GM19463 (cell line): ENCODE data around the gene CXCR4.
A peak's percentile ranks its signal among the peaks of the same experiment; 100 is the strongest.

ENCODE experiments used
- ATAC-seq: cut with Tn5 transposase; IDR thresholded peaks from one replicate; pipeline ENCODE4 v1.9.1; 2021; ENCODE audit warnings: mild to moderate bottlenecking, moderate library complexity; ENCODE audit not compliant: unreplicated experiment

The CXCR4 gene

GRCh38 chr2:136131961-136132824, 14.2 kb upstream of the CXCR4 start:
- ATAC-seq = peak; percentile 68

GRCh38 chr2:136131484-136131960, 13.6 kb upstream of the CXCR4 start:
- peak; percentile 0 for ATAC-seq

- no peak for ATAC-seq
Measured at GRCh38 chr2:136130511-136130910, 12.6 kb upstream of the CXCR4 start.

- no peak for ATAC-seq
Measured at GRCh38 chr2:136130045-136130444, 12.1 kb upstream of the CXCR4 start.

GRCh38 chr2:136129601-136130000, 11.7 kb upstream of the CXCR4 start:
- no peak for ATAC-seq

- ATAC-seq = no peak
Measured at GRCh38 chr2:136128905-136129304, 11.0 kb upstream of the CXCR4 start.

GRCh38 chr2:136128366-136128765, 10.4 kb upstream of the CXCR4 start:
- no peak for ATAC-seq

- no peak for ATAC-seq
Measured at GRCh38 chr2:136127356-136127755, 9.4 kb upstream of the CXCR4 start.

GRCh38 chr2:136126421-136126926, 8.5 kb upstream of the CXCR4 start:
- ATAC-seq = no peak

GRCh38 chr2:136126021-136126420, 8.1 kb upstream of the CXCR4 start:
- no peak for ATAC-seq

- no peak for ATAC-seq
Measured at GRCh38 chr2:136125236-136125635, 7.3 kb upstream of the CXCR4 start.

- no peak for ATAC-seq
Measured at GRCh38 chr2:136124805-136125204, 6.9 kb upstream of the CXCR4 start.

GRCh38 chr2:136122661-136123060, 4.7 kb upstream of the CXCR4 start:
- no peak for ATAC-seq

- ATAC-seq = no peak
Measured at GRCh38 chr2:136121204-136121910, 3.4 kb upstream of the CXCR4 start.

- no peak for ATAC-seq
Measured at GRCh38 chr2:136119717-136120675, 2.0 kb upstream of the CXCR4 start.

- ATAC-seq = peak; percentile 24
Measured at GRCh38 chr2:136118819-136119716, 1.1 kb upstream of the CXCR4 start.

GRCh38 chr2:136117391-136117841, 533 bp downstream of the CXCR4 start:
- peak; percentile 16 for ATAC-seq

GRCh38 chr2:136116813-136117390, 1.0 kb downstream of the CXCR4 start:
- ATAC-seq = peak; percentile 55

- ATAC-seq = peak; percentile 20
Measured at GRCh38 chr2:136116151-136116812, 1.7 kb downstream of the CXCR4 start.
